GM12878 (cell line): Measurements from ENCODE around the gene HDDC2. TPM values are rescaled to one million over a fixed set of nuclear protein-coding genes. Genes with fewer than 3 reads are reported as not detected.

Experiments
- ATAC-seq: fragments of 200-7000 bp; cut with Tn5 transposase; 3 replicates; pipeline ENCODE4 v1.9.1; 2020; ENCODE audit warnings: mild to moderate bottlenecking, moderate library complexity
- BruUV-seq: library from RNA; stranded (reverse); fragments of 400-500 nt; replicated peaks from 2 replicates; lab custom pipeline; 2021; lab: Mats Ljungman, UMichigan
- CTCF ChIA-PET: fragments of 300-600 bp; sonication (Branson Sonifier 250); formaldehyde crosslinking; extraction: SDS; loops from one replicate; lab custom pipeline; 2021; ENCODE audit warnings: inconsistent platforms; lab: Yijun Ruan, JAX
- POLR2A ChIA-PET: fragments of 350-600 bp; formaldehyde crosslinking; extraction: SDS; loops from one replicate; lab custom pipeline; 2021; ENCODE audit warnings: inconsistent platforms; lab: Charles Lee
- RAD21 ChIA-PET: fragments of 300-600 bp; sonication (Branson Sonifier 250); formaldehyde crosslinking; loops from one replicate; lab custom pipeline; 2023; ENCODE audit warnings: antibody characterized with exemption; ENCODE audit not compliant: unreplicated experiment; lab: Charles Lee
- SMC1A ChIA-PET: fragments of 300-600 bp; sonication (Branson Sonifier 250); formaldehyde crosslinking; loops from one replicate; lab custom pipeline; 2023; ENCODE audit not compliant: unreplicated experiment, uncharacterized antibody; lab: Charles Lee
- DNase-seq: peaks from one replicate; pipeline ENCODE4 v3.0.0-alpha.2; 2011; ENCODE audit warnings: low read depth, low spot score
- FAIRE-seq: peaks from 3 replicates; lab custom pipeline; 2011; peaks lifted over from hg19 to GRCh38; lab: Jason Lieb, UNC
- H2AFZ ChIP-seq: 2 replicates; pipeline ENCODE4 v1.6.0; 2011; ENCODE audit warnings: low read depth, low read length, control low read depth; ENCODE audit not compliant: control insufficient read depth
- H3K27ac ChIP-seq: 2 replicates; pipeline ENCODE4 v1.5.1; 2011; ENCODE audit warnings: control low read depth; ENCODE audit not compliant: control insufficient read depth, insufficient read depth
- H3K27me3 ChIP-seq, 2 experiments: replicated peaks in 1 of 2; 2 replicates each; pipeline versions ENCODE4 v1.6.0 to v1.6.1; 2011; ENCODE audit warnings: low read length in 1 of 2; ENCODE audit not compliant: control insufficient read depth in 2 of 2, insufficient read depth in 2 of 2
- H3K36me3 ChIP-seq, 2 experiments: 2 replicates each; pipeline ENCODE4 v1.5.1; 2011; ENCODE audit warnings: low read length in 1 of 2; ENCODE audit not compliant: control insufficient read depth in 2 of 2, insufficient read depth in 2 of 2
- H3K4me1 ChIP-seq: 2 replicates; pipeline ENCODE4 v1.6.1; 2011; ENCODE audit warnings: mild to moderate bottlenecking, low read length, moderate library complexity, mixed read lengths; ENCODE audit not compliant: control insufficient read depth, insufficient read depth
- H3K4me2 ChIP-seq: 2 replicates; pipeline ENCODE4 v1.6.0; 2011; ENCODE audit warnings: control low read depth; ENCODE audit not compliant: control insufficient read depth, insufficient read depth
- H3K4me3 ChIP-seq: fragments of 200-600 bp; sonication (generic); 2 replicates; pipeline ENCODE4 v1.5.1; 2016
- H3K79me2 ChIP-seq: 2 replicates; pipeline ENCODE4 v1.6.0; 2011; ENCODE audit warnings: low read length; ENCODE audit not compliant: control insufficient read depth, insufficient read depth
- H3K9ac ChIP-seq: 2 replicates; pipeline ENCODE4 v1.8.0; 2011; ENCODE audit warnings: low read length, control low read depth, mixed read lengths; ENCODE audit not compliant: control insufficient read depth, insufficient read depth
- H3K9me3 ChIP-seq: replicated peaks from 3 replicates; pipeline ENCODE4 v1.5.1; 2011; ENCODE audit warnings: mild to moderate bottlenecking, low read length; ENCODE audit not compliant: control insufficient read depth, insufficient read depth
- H4K20me1 ChIP-seq: 2 replicates; pipeline ENCODE4 v1.6.0; 2011; ENCODE audit not compliant: control insufficient read depth, insufficient read depth
- BCL3 ChIP-seq: IDR thresholded peaks from 2 replicates; pipeline ENCODE4 v1.6.1; 2011; ENCODE audit warnings: borderline replicate concordance, low read depth, mild to moderate bottlenecking, moderate library complexity, low read length; ENCODE audit not compliant: insufficient read depth, poor library complexity, severe bottlenecking
- CUX1 ChIP-seq: IDR thresholded peaks from 2 replicates; pipeline ENCODE4 v1.6.1; 2012; ENCODE audit warnings: improper control_type of control experiment, low read depth, low read length; ENCODE audit not compliant: insufficient replicate concordance
- E2F4 ChIP-seq: IDR thresholded peaks from 2 replicates; pipeline ENCODE4 v1.6.1; 2012; ENCODE audit warnings: low read depth, low read length, improper control_type of control experiment
- EZH2 ChIP-seq: IDR thresholded peaks from 2 replicates; pipeline ENCODE4 v1.6.1; 2012; ENCODE audit warnings: low read depth, mild to moderate bottlenecking, control low read depth, inconsistent platforms, low read length, borderline replicate concordance; ENCODE audit not compliant: control insufficient read depth
- GABPA ChIP-seq: IDR thresholded peaks from 2 replicates; pipeline ENCODE4 v1.6.1; 2014; ENCODE audit warnings: antibody characterized with exemption, low read depth, mild to moderate bottlenecking, inconsistent platforms
- IRF4 ChIP-seq: IDR thresholded peaks from 2 replicates; pipeline ENCODE4 v1.6.1; 2011; ENCODE audit warnings: low read depth, low read length
- KLF5 ChIP-seq: fragments of 450-650 bp; IDR thresholded peaks from 2 replicates; pipeline ENCODE4 v1.6.1; 2014; ENCODE audit warnings: mild to moderate bottlenecking; ENCODE audit not compliant: partially characterized antibody
- MAX ChIP-seq: IDR thresholded peaks from 2 replicates; pipeline ENCODE4 v1.6.1; 2012; ENCODE audit warnings: low read depth, low read length, improper control_type of control experiment
- NFYB ChIP-seq: IDR thresholded peaks from 2 replicates; pipeline ENCODE4 v1.6.1; 2011; ENCODE audit warnings: low read depth, mild to moderate bottlenecking, low read length, improper control_type of control experiment, moderate library complexity; ENCODE audit not compliant: insufficient read depth
- POLR2AphosphoS5 ChIP-seq: IDR thresholded peaks from 2 replicates; pipeline ENCODE4 v1.6.1; 2011; ENCODE audit warnings: mild to moderate bottlenecking, low read length, inconsistent platforms
- SIN3A ChIP-seq: IDR thresholded peaks from 2 replicates; pipeline ENCODE4 v1.6.1; 2012; ENCODE audit warnings: low read depth, low read length, improper control_type of control experiment
- SIX5 ChIP-seq: IDR thresholded peaks from 2 replicates; pipeline ENCODE4 v1.6.1; 2011; ENCODE audit warnings: mild to moderate bottlenecking, low read depth, low read length, moderate library complexity; ENCODE audit not compliant: severe bottlenecking
- SKIL ChIP-seq: fragments of 450-650 bp; IDR thresholded peaks from 2 replicates; pipeline ENCODE4 v1.6.1; 2017; ENCODE audit warnings: mild to moderate bottlenecking, low read depth, inconsistent platforms; ENCODE audit not compliant: poor library complexity, severe bottlenecking
- WGBS: methylation state at CpG from one replicate; pipeline ENCODE4 v1.1.6; 2016; ENCODE audit warnings: low lambda C conversion rate; ENCODE audit not compliant: insufficient replicate concordance, insufficient coverage; ENCODE audit errors: missing lambda C conversion rate; 5-methylcytosine and 5-hydroxymethylcytosine counted together
- in situ Hi-C: fragments of 300-500 bp; cut with MboI; formaldehyde crosslinking; loops from 9 replicates; pipeline ENCODE4 v1.14.3; 2018; ENCODE audit warnings: mixed read lengths
- intact Hi-C: fragments of 100-400 bp; cut with micrococcal nuclease; formaldehyde crosslinking; loops from one replicate; pipeline ENCODE4 v1.14.2; 2022; ENCODE audit not compliant: unreplicated experiment
- polyA plus RNA-seq, 11 experiments: library from polyadenylated mRNA; depleted of rRNA in 4 of 11; unstranded in 6 of 11; stranded (reverse) in 5 of 11; fragments of >200 nt; fragmentation: Nextera tagmentation in 4 of 11; fragmentation: Illumina TruSeq in 1 of 11; extraction: Ambion mirVana in 4 of 11; extraction: Trizol in 1 of 11; gene quantifications; 1 replicate in 1 of 11; 2 replicates in 10 of 11; pipeline versions ENCODE4 v1.2.1 to v1.2.3, GENCODE V29; 2011 to 2016; ENCODE audit warnings: inconsistent platforms in 2 of 11, missing spikeins in 2 of 11, low read depth in 1 of 11
- total RNA-seq, 4 experiments: library from RNA; depleted of rRNA in 3 of 4; stranded (reverse); fragments of >200 nt in 3 of 4; fragmentation: Illumina TruSeq in 1 of 4; extraction: Trizol in 1 of 4; gene quantifications; 2 replicates each; pipeline versions ENCODE4 v1.2.1 to v1.2.3, GENCODE V29; 2013 to 2021

HDDC2 gene
- total and polyA plus RNA-seq, 10 of the 15 experiments (the other 5 are each of a cell fraction or from before 2014, with no cell fraction given) = 54.5 to 148 (median 92.7) TPM

- TF ChIP-seq CUX1 = no peak
- no peak for TF ChIP-seq GABPA
- TF ChIP-seq BCL3 = no peak
- no peak for TF ChIP-seq NFYB
- no peak for TF ChIP-seq KLF5
Observed at GRCh38 chr6:125274935-125275334, 26.8 kb downstream of the HDDC2 start (continued).

GRCh38 chr6:125273965-125274364 is 27.8 kb downstream of the HDDC2 start:
- intact Hi-C loops = no loop called here
- TF ChIP-seq IRF4 (no peak), SIX5 (no peak), EZH2 (no peak), POLR2AphosphoS5 (no peak), SKIL (no peak), MAX (no peak), SIN3A (no peak), E2F4 (no peak)

More at GRCh38 chr6:125273965-125274364, 27.8 kb downstream of the HDDC2 start:
- no peaks in the 10 kb centered on the region for H4K20me1 ChIP-seq
- no peak overlapping the region for H3K4me2 ChIP-seq
- peaks cover 7 to 13% of the 10 kb centered on the region in 2 experiments; a peak in 3 of 4 replicates for H3K36me3 ChIP-seq
- no peak overlapping the region for H3K9ac ChIP-seq
- H2AFZ ChIP-seq = no peak overlapping the region
- POLR2A ChIA-PET = no interaction called here
- H3K27ac ChIP-seq = no peak overlapping the region
- WGBS = over 99% methylated on average over 7 of the region's 7 CpGs
- H3K79me2 ChIP-seq = no peaks in the 10 kb centered on the region
- RAD21 ChIA-PET = no interaction called here
- FAIRE-seq = no peak
- in situ Hi-C loops = no loop called here
- no TSS peak for BruUV-seq
- DNase-seq = no peak
- CTCF ChIA-PET = no interaction called here
- SMC1A ChIA-PET = no interaction called here
- ATAC-seq = no peak
- H3K4me3 ChIP-seq = no peak overlapping the region
- no peaks in the 10 kb centered on the region for H3K9me3 ChIP-seq
- no peaks in the 10 kb centered on the region for H3K4me1 ChIP-seq
- H3K27me3 ChIP-seq = no peaks in the 10 kb centered on the region
